ENCODE data around the gene CCDC83. TPM values are rescaled to one million over a fixed set of nuclear protein-coding genes. Genes with fewer than 3 reads are reported as not detected.
A peak's percentile ranks its signal among the peaks of the same experiment; 100 is the strongest.

Gene CCDC83
- polyA plus RNA-seq, 1 of the 3 experiments (the other 2 are of a cell fraction) = not detected

DNA sequence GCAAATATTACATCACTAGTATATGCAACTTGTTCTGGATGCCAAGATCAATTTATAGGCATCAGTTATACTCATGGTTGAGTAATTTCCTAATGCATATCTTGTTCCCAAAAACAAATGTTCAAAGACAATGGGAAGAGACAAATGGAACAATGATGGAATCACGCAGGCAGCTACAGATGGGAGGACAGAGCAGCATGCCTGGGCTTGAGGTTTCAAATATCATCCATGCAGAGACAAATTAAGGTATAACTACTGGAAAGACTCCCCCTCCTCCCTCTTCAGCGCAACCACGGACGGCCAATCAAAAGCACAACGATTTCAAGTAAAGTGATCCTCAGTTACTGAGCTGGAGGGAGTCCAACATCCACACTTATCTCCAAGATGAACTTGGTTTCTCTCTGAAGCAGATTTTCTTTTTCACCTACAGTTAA lies 106.8 kb downstream of the CCDC83 start (continued):
- TF ChIP-seq, protein P1, sequence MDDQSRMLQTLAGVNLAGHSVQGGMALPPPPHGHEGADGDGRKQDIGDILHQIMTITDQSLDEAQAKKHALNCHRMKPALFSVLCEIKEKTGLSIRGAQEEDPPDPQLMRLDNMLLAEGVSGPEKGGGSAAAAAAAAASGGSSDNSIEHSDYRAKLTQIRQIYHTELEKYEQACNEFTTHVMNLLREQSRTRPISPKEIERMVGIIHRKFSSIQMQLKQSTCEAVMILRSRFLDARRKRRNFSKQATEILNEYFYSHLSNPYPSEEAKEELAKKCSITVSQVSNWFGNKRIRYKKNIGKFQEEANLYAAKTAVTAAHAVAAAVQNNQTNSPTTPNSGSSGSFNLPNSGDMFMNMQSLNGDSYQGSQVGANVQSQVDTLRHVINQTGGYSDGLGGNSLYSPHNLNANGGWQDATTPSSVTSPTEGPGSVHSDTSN (IDR thresholded peaks at IDR 0.05) = peak; percentile 96
- TF ChIP-seq EP300 (IDR thresholded peaks at IDR 0.05; ENCODE audit: borderline replicate concordance in 1 of 2, low read depth in 1 of 2, low read length in 1 of 2) (peak; percentile 41 to 86; a peak in 3 of 4 replicates), CTCF (IDR thresholded peaks at IDR 0.05) (no peak), USF1 (IDR thresholded peaks at IDR 0.05; ENCODE audit: borderline replicate concordance, low read depth) (no peak), RFX5 (IDR thresholded peaks at IDR 0.05; ENCODE audit: low read length) (no peak)

GRCh38 chr11:85965202-85965601 lies 110.0 kb downstream of the CCDC83 start:
- H3K9me3 ChIP-seq = no peaks in the 10 kb centered on the region
- no peak overlapping the region for H3K9ac ChIP-seq
- no peak for TF ChIP-seq EZH2phosphoT487 (IDR thresholded peaks at IDR 0.05; ENCODE audit: borderline replicate concordance, low read depth)
- no peak for TF ChIP-seq ELF1 (IDR thresholded peaks at IDR 0.05)
- TF ChIP-seq TCF12 (IDR thresholded peaks at IDR 0.05) = no peak
- no peak for TF ChIP-seq TAF1 (IDR thresholded peaks at IDR 0.05; ENCODE audit: borderline replicate concordance, low read depth, low read length)
- no peak for TF ChIP-seq FOXJ3 (CRISPR knock-in tag; IDR thresholded peaks at IDR 0.05)
- no peak for TF ChIP-seq GABPA (IDR thresholded peaks at IDR 0.05; ENCODE audit: low read depth)
- no peak for TF ChIP-seq GATA2 (CRISPR knock-in tag; IDR thresholded peaks at IDR 0.05)
- no peak overlapping the region for H3K27ac ChIP-seq (ENCODE audit: low read depth in 2 of 2, low read length in 1 of 2)
- no peak for DNase-seq
- H3K4me2 ChIP-seq = no peak overlapping the region
- peaks cover 22 to 68% of the 10 kb centered on the region in 2 experiments for H3K36me3 ChIP-seq (replicated peaks in 1 of 2; ENCODE audit: control insufficient read depth in 1 of 2, insufficient read depth in 2 of 2, low read length in 1 of 2)
- POLR2A ChIA-PET = no interaction called here
- H3K79me2 ChIP-seq (ENCODE audit: insufficient read depth) = peaks cover 71% of the 10 kb centered on the region
- CTCF ChIA-PET = interaction anchor here (1.0 kb wide), 1 partner anchor 76 kb away, joined by 3 read pairs; no protein-coding TSS in a partner anchor
- peaks cover 26% of the 10 kb centered on the region for H4K20me1 ChIP-seq (ENCODE audit: insufficient read depth)
- H2AFZ ChIP-seq (ENCODE audit: low read depth) = no peak overlapping the region
- no peaks in the 10 kb centered on the region for H3K27me3 ChIP-seq (ENCODE audit: insufficient read depth)
- H3K4me1 ChIP-seq (ENCODE audit: control insufficient read depth in 1 of 2, insufficient read depth in 2 of 2, low read depth in 1 of 2, low read length in 1 of 2) = peaks cover 4 to 40% of the 10 kb centered on the region in 2 experiments; a peak in 3 of 4 replicates
- H3K4me3 ChIP-seq (ENCODE audit: low read depth in 2 of 2, low read length in 1 of 2) = no peak overlapping the region
- WGBS (ENCODE audit: low lambda C conversion rate) = 94% methylated on average over 2 of the region's 2 CpGs
- H3K9me2 ChIP-seq = no peaks in the 10 kb centered on the region
- H3F3A ChIP-seq (replicated peaks; ENCODE audit: insufficient read depth) = peaks cover 35% of the 10 kb centered on the region

DNA sequence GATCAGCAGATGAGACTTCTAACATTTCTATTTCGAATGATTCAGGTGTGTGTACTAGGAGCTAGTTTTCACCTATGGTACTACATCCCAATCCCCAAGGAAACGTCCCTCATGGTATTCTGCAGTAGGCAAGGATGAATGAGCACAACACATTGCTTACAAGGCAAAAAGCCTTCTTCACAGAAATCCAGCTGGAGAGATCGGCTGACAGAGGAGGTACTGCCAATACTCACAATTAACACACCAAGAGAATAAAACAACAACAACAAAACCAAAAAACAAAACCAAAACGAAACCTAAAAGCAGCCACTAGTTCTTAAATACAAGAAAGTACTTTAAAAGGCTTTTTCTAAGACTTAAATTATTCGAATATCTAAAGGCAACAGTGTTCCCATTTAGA lies 112.3 kb downstream of the CCDC83 start:
- H3K36me3 ChIP-seq (replicated peaks in 1 of 2; ENCODE audit: control insufficient read depth in 1 of 2, insufficient read depth in 2 of 2, low read length in 1 of 2) = peaks cover 25 to 76% of the 10 kb centered on the region in 2 experiments
- TF ChIP-seq MXI1 (IDR thresholded peaks at IDR 0.05; ENCODE audit: low read depth, low read length) (no peak), RCOR1 (IDR thresholded peaks at IDR 0.05; ENCODE audit: low read length) (no peak)
- no peak overlapping the region for H3K4me2 ChIP-seq
- H3K9me3 ChIP-seq = no peaks in the 10 kb centered on the region
- H2AFZ ChIP-seq (ENCODE audit: low read depth) = no peak overlapping the region
- no peaks in the 10 kb centered on the region for H3K9me2 ChIP-seq
- CTCF ChIA-PET = interaction anchor here (1.5 kb wide), 1 partner anchor 74 kb away, joined by 3 read pairs; no protein-coding TSS in a partner anchor
- H3F3A ChIP-seq (replicated peaks; ENCODE audit: insufficient read depth) = peaks cover 32% of the 10 kb centered on the region
- H3K27ac ChIP-seq (ENCODE audit: low read depth in 2 of 2, low read length in 1 of 2) = peak overlapping the region in 1 of 2 experiments; percentile 66; a peak in 1 of 4 replicates
- peaks cover 2 to 32% of the 10 kb centered on the region in 2 experiments; a peak in 3 of 4 replicates for H3K4me1 ChIP-seq (ENCODE audit: control insufficient read depth in 1 of 2, insufficient read depth in 2 of 2, low read depth in 1 of 2, low read length in 1 of 2)
- no peaks in the 10 kb centered on the region for H3K27me3 ChIP-seq (ENCODE audit: insufficient read depth)
- DNase-seq = no peak
- 98% methylated on average over 5 of the region's 5 CpGs for WGBS (ENCODE audit: low lambda C conversion rate)
- POLR2A ChIA-PET = no interaction called here
- H4K20me1 ChIP-seq (ENCODE audit: insufficient read depth) = peaks cover 20% of the 10 kb centered on the region
- peaks cover 82% of the 10 kb centered on the region for H3K79me2 ChIP-seq (ENCODE audit: insufficient read depth)
- H3K4me3 ChIP-seq (ENCODE audit: low read depth in 2 of 2, low read length in 1 of 2) = no peak overlapping the region
- no peak overlapping the region for H3K9ac ChIP-seq
